ENCODE data around the gene MYO5C.
"Not testable (repeated sequence)": the region's sequence is repeated elsewhere in the genome, so short reads cannot be mapped to it uniquely, and the experiment has no call there.

The MYO5C gene

GRCh38 chr15:52307847-52308246 lies 12.2 kb upstream of the MYO5C start:
- DNase-seq, result no peak

DNA sequence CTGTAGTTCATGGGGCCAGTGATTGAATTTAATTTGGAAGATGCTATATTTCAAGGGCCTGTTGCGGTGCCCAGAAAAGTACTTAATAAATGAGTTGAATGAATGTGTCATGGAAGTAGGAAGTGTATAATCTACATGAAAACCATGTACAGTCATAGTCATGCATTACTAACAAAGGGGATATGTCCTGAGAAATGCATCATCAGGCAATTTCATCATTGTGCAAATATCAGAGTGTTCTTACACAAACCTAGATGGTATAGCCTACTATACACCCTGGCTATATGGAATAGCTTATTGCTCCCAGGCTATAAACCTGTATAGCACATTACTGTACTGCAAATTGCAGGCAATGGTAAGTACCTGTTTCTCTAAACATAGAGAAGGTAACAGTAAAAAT lies 10.7 kb upstream of the MYO5C start:
- DNase-seq, result no peak

DNA sequence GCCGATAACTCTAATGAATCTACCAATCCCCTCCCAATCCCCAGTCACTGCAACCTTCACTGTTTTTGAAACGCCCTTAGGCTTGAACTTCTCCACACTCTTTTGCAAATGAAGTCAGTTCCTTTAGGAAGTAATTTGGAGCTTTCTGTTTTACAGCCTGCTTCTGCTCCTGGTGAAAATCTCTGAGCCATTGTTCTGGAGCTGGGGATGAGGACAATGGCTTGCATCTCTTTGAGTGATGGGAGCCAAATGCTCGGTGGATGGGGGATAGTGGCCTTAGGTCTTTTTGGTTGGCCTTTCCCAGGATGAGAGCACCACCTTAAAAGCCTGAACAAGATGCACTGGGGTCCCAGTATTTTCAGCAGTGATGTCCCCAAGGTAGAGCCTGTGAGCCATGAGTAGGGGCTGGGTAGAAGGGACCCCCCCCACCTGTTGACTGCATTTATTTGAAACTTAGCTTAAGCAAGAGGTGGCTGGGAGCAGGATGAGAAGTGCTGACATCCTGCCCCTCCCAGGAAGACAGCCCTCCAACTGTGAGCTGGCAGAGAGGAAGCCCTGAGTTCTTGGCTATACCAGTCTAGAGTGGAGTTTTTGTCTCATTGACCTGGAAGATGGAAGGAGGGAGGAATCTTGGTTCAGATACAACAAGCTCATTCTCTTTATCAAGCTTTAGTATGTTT lies 7.6 kb upstream of the MYO5C start:
- no peak for DNase-seq

- no peak for DNase-seq
Measured at GRCh38 chr15:52301265-52301847, 5.8 kb upstream of the MYO5C start.

GRCh38 chr15:52294881-52295420 lies 653 bp downstream of the MYO5C start:
- no peak for DNase-seq

DNA sequence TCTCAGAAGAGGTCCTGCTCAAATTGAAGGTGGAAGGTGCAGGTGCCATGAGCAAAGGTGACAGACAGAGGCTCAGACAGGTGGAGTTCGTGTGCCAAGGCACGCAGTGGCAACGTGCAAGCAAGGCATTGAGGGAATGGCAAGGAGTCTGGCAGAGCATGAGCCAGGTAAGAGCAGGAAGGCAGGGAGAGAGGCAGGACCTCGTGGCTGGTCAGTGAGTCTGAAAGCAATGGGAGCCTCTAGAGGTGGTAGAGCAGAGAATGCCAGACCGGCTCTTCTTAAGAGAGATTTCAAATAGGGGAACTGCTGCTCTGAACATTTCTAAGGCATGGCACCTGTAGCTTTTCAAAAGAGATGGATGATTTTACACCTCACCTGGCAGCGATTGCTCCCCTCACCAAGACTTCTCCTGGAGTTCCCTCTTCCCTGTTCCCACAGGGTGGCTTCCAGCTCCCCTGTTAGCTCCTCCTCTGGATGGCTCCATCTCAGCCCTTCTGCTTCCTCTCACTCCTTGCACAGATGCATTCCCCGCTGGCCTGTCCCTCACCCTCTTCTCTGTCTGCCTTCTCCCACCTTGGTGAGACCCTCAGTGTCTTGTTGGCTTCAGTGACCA lies 2.7 kb downstream of the MYO5C start:
- DNase-seq, result no peak

GRCh38 chr15:52291204-52291603 lies 4.4 kb downstream of the MYO5C start:
- DNase-seq, result no peak

DNA sequence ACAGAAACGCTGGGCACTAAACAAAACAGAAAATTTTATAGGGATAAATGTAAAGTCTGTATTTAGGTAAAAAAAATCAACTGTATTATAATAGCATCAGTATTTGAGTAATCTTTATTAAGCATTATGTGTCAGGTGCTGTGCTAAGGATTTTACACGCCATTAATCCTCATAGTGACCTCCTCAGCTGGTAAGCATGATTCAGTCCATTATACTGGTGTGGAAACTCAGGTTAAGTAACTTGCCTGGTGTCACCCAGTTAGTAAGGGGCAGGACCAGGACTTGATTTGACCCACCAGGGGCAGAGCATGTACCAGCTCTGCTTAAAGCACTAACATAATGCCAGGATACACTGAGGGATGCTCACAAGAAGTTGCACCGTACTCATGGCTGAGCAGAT lies 4.8 kb downstream of the MYO5C start:
- DNase-seq, result no peak

DNA sequence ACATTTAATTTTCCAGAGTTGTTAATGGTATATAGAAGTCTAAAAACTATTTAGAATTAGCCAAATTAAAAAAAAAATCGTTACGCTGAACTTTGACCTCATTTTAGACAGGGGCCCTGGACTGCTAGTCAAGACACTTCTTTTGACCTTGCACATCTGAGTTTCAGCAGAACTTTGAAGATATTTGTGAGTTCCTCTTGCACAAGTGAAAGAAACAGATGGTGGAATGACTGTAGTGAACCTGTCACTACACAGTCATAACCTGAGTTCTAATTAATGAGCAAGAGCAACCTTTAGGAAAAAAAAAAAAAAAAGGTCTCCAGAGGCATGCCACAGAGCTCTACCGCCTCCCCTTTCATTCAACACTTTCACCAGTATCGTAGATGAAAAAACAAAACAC lies 5.3 kb downstream of the MYO5C start:
- no peak for DNase-seq

- no peak for DNase-seq
Measured at GRCh38 chr15:52289629-52290081, 5.9 kb downstream of the MYO5C start.

GRCh38 chr15:52288986-52289385 lies 6.6 kb downstream of the MYO5C start:
- no peak for DNase-seq

- DNase-seq, result no peak
Measured at GRCh38 chr15:52288051-52288942, 7.3 kb downstream of the MYO5C start.

- no peak for DNase-seq
Measured at GRCh38 chr15:52287114-52287513, 8.5 kb downstream of the MYO5C start.

DNA sequence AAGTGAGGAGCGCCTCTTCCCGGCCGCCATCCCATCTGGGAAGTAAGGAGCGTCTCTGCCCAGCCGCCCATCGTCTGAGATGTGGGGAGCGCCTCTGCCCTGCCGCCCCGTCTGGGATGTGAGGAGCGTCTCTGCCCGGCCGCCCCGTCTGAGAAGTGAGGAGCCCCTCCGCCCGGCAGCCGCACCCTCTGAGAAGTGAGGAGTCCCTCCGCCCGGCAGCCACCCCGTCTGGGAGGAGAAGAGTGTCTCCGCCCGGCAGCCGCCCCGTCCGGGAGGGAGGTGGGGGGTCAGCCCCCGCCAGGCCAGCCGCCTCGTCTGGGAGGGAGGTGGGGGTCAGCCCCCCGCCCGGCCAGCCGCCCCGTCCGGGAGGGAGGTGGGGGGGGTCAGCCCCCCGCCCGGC lies 9.7 kb downstream of the MYO5C start:
- DNase-seq, result not testable (repeated sequence)

DNA sequence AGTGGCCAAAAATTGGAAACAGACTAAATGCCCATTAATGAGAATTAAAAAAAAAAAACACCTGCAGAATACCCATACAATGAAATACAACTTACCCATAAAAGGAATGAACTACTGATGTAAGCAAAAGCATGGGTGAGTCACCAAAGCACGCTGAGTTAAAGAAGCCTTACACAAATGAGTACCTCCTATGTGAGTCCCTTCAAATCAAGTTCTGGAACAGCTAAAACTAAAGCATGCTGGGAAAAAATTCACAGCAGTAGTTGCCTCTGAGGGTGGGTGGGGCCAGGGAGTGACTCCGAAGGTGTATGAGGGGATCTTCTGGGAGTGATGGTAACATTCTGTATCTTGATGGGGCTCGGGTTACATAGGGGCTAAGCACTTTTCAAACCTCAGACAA lies 11.4 kb downstream of the MYO5C start:
- no peak for DNase-seq

GRCh38 chr15:52283281-52283680 lies 12.3 kb downstream of the MYO5C start:
- DNase-seq, result no peak

GRCh38 chr15:52282418-52282817 lies 13.2 kb downstream of the MYO5C start:
- DNase-seq, result no peak

- no peak for DNase-seq
Measured at GRCh38 chr15:52281085-52282035, 14.2 kb downstream of the MYO5C start.

GRCh38 chr15:52280326-52281084 lies 15.1 kb downstream of the MYO5C start:
- no peak for DNase-seq

DNA sequence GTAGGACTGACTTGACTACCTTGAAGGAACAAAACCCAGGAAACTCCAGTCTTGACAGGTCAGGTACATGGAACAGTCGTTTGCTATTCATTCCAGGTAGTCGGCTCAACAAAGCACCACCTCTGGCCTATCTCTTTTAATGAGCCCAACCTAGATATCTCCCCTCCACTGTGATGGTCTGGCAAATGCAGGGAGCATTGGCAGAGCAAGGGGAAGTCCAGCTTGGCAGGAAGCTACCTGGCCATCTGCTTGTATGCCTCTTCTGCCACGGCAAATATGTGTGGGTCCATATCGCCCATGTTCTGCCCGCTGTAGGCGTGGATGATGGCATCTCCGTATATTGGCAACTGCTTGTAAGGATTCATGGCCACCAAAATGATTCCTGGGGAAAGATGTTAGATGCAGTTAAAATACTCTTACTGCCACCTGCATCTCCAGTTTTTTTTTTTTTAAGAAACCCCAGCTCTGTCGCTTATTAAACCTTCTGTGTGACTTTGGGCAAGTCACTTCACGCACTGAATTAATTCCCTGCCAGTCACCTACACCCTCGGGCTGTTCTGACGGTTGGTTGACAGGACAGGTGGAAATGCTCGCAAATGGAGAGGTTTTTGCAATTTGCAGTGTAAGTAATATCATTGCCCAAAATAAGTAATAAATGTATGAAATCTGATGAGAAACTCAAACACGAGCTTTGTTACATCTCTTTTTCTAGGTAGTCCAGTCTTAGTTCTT lies 16.8 kb downstream of the MYO5C start:
- DNase-seq, result no peak

All from activated CD8-positive, alpha-beta memory T cell treated with anti-CD3 and anti-CD28 coated beads for 24 hours (primary cell).